Caco-2 (cell line): ENCODE data around the gene NCKIPSD. TPM values are rescaled to one million over a fixed set of nuclear protein-coding genes. Genes with fewer than 3 reads are reported as not detected.

ENCODE experiments used
- BruUV-seq: library from RNA; stranded (reverse); fragments of 400-500 nt; replicated peaks from 2 replicates; lab custom pipeline; 2021; lab: Mats Ljungman, UMichigan
- CTCF ChIA-PET: fragments of 300-600 bp; sonication (Branson Sonifier 250); formaldehyde crosslinking; loops from one replicate; lab custom pipeline; 2022; ENCODE audit warnings: antibody characterized with exemption; lab: Charles Lee
- POLR2A ChIA-PET: fragments of 300-600 bp; sonication (Branson Sonifier 250); formaldehyde crosslinking; loops from one replicate; lab custom pipeline; 2022; ENCODE audit warnings: antibody characterized with exemption; lab: Charles Lee
- DNase-seq, 2 experiments: peaks; one replicate each; pipeline versions ENCODE4 v3.0.0 to v3.0.0-alpha.2; 2020 to 2022
- H3K27me3 ChIP-seq: replicated peaks from 2 replicates; pipeline ENCODE4 v1.6.0; 2011; ENCODE audit warnings: low read length; ENCODE audit not compliant: control insufficient read depth, insufficient read depth
- H3K36me3 ChIP-seq: 2 replicates; pipeline ENCODE4 v1.5.1; 2011; ENCODE audit warnings: low read length; ENCODE audit not compliant: control insufficient read depth, insufficient read depth
- H3K4me1 ChIP-seq: fragments of 250-450 bp; sonication (Bioruptor Pico); 2 replicates; pipeline ENCODE4 v1.5.1; 2020; ENCODE audit warnings: mild to moderate bottlenecking
- H3K4me3 ChIP-seq: 2 replicates; pipeline ENCODE4 v1.5.1; 2011; ENCODE audit warnings: low read depth, mild to moderate bottlenecking, control low read depth, low read length
- H3K9me3 ChIP-seq: fragments of 250-450 bp; sonication (Bioruptor Pico); 2 replicates; pipeline ENCODE4 v1.5.1; 2020; ENCODE audit warnings: mild to moderate bottlenecking, moderate library complexity
- H3K27ac Mint-ChIP-seq: one replicate; pipeline ENCODE4 v1.8.0; 2022; ENCODE audit warnings: mixed read lengths; ENCODE audit not compliant: unreplicated experiment
- H3K27me3 Mint-ChIP-seq: one replicate; pipeline ENCODE4 v1.8.0; 2022; ENCODE audit warnings: mixed read lengths; ENCODE audit not compliant: insufficient read depth, unreplicated experiment
- H3K36me3 Mint-ChIP-seq: one replicate; pipeline ENCODE4 v1.8.0; 2022; ENCODE audit warnings: mild to moderate bottlenecking, mixed read lengths; ENCODE audit not compliant: insufficient read depth, unreplicated experiment
- H3K4me1 Mint-ChIP-seq: one replicate; pipeline ENCODE4 v1.8.0; 2022; ENCODE audit warnings: low read depth, mixed read lengths; ENCODE audit not compliant: unreplicated experiment
- H3K4me3 Mint-ChIP-seq: one replicate; pipeline ENCODE4 v1.8.0; 2022; ENCODE audit warnings: mild to moderate bottlenecking, moderate library complexity, mixed read lengths; ENCODE audit not compliant: unreplicated experiment
- H3K9me3 Mint-ChIP-seq: one replicate; pipeline ENCODE4 v1.8.0; 2022; ENCODE audit warnings: mixed read lengths; ENCODE audit not compliant: unreplicated experiment
- CTCF ChIP-seq, 2 experiments: fragments of 200-600 bp in 1 of 2; IDR thresholded peaks; 1 replicate in 1 of 2; 2 replicates in 1 of 2; pipeline versions ENCODE4 v1.5.1 to v1.8.0; 2011 to 2022; ENCODE audit warnings: antibody characterized with exemption in 1 of 2, control low read depth in 1 of 2, inconsistent platforms in 1 of 2, low read depth in 1 of 2, low read length in 1 of 2, mild to moderate bottlenecking in 1 of 2, moderate library complexity in 1 of 2; ENCODE audit not compliant: insufficient read depth in 1 of 2, severe bottlenecking in 1 of 2, unreplicated experiment in 1 of 2
- intact Hi-C: fragments of 100-400 bp; cut with micrococcal nuclease; formaldehyde crosslinking; loops from one replicate; pipeline ENCODE4 v1.10.0; 2022; ENCODE audit not compliant: unreplicated experiment
- total RNA-seq: library from RNA; stranded (reverse); gene quantifications from 2 replicates; pipeline ENCODE4 v1.2.3, GENCODE V29; 2022

Gene NCKIPSD
- total RNA-seq, 1 experiment from 2014 or later = 30.2 TPM

- H3K9me3 Mint-ChIP-seq = no peaks in the 10 kb centered on the region
- intact Hi-C loops = no loop called here
- H3K27ac Mint-ChIP-seq = no peak overlapping the region
- Histone ChIP-seq H3K27me3 (no peaks in the 10 kb centered on the region), H3K36me3 (peaks cover 9% of the 10 kb centered on the region), H3K4me1 (0 out of 2 replicates have a peak, but pooled peaks cover 5% of the 10 kb centered on the region), H3K9me3 (no peaks in the 10 kb centered on the region), H3K4me3 (no peak overlapping the region)
- CTCF ChIA-PET = no interaction called here
- DNase-seq = no peak
- H3K4me3 Mint-ChIP-seq = no peak overlapping the region
- peaks cover 7% of the 10 kb centered on the region for H3K4me1 Mint-ChIP-seq
- no peak for TF ChIP-seq CTCF (IDR thresholded peaks at IDR 0.05; ENCODE audit: insufficient read depth in 1 of 2, low read depth in 1 of 2, low read length in 1 of 2, severe bottlenecking in 1 of 2, unreplicated experiment in 1 of 2)
- POLR2A ChIA-PET = interaction anchor here (0.6 kb wide), 1 partner anchor 328 kb away, joined by 3 read pairs; the partner anchor contains the start of gene NDUFAF3
- peaks cover 90% of the 10 kb centered on the region for H3K36me3 Mint-ChIP-seq
- BruUV-seq = TSS peak; percentile 25
- no peaks in the 10 kb centered on the region for H3K27me3 Mint-ChIP-seq
These were observed 8.1 kb upstream of the NCKIPSD start for GRCh38 chr3:48693826-48694225.

- no peak for DNase-seq
- Histone ChIP-seq H3K36me3 (peaks cover 11% of the 10 kb centered on the region), H3K9me3 (no peaks in the 10 kb centered on the region), H3K4me1 (0 out of 2 replicates have a peak, but pooled peaks cover 5% of the 10 kb centered on the region), H3K27me3 (no peaks in the 10 kb centered on the region), H3K4me3 (no peak overlapping the region)
- no peak for TF ChIP-seq CTCF (IDR thresholded peaks at IDR 0.05; ENCODE audit: insufficient read depth in 1 of 2, low read depth in 1 of 2, low read length in 1 of 2, severe bottlenecking in 1 of 2, unreplicated experiment in 1 of 2)
- Mint-ChIP-seq H3K27ac (no peak overlapping the region), H3K9me3 (no peaks in the 10 kb centered on the region), H3K36me3 (peaks cover 90% of the 10 kb centered on the region), H3K27me3 (no peaks in the 10 kb centered on the region), H3K4me3 (no peak overlapping the region), H3K4me1 (peaks cover 7% of the 10 kb centered on the region)
- BruUV-seq = no TSS peak
- CTCF ChIA-PET = no interaction called here
- intact Hi-C loops = no loop called here
- POLR2A ChIA-PET = no interaction called here
These were observed 6.8 kb upstream of the NCKIPSD start for GRCh38 chr3:48692551-48692950.

GRCh38 chr3:48690846-48691458 is 5.2 kb upstream of the NCKIPSD start:
- H3K27me3 Mint-ChIP-seq = no peaks in the 10 kb centered on the region
- TF ChIP-seq CTCF (IDR thresholded peaks at IDR 0.05; ENCODE audit: insufficient read depth in 1 of 2, low read depth in 1 of 2, low read length in 1 of 2, severe bottlenecking in 1 of 2, unreplicated experiment in 1 of 2) = no peak
- peaks cover 96% of the 10 kb centered on the region for H3K36me3 Mint-ChIP-seq
- peak overlapping the region; percentile 50 for H3K27ac Mint-ChIP-seq
- Histone ChIP-seq H3K4me1 (no peaks in the 10 kb centered on the region), H3K27me3 (no peaks in the 10 kb centered on the region), H3K4me3 (no peak overlapping the region), H3K36me3 (peaks cover 11% of the 10 kb centered on the region), H3K9me3 (no peaks in the 10 kb centered on the region)
- BruUV-seq = no TSS peak
- no peaks in the 10 kb centered on the region for H3K9me3 Mint-ChIP-seq
- CTCF ChIA-PET = interaction anchor here (0.6 kb wide), 1 partner anchor 1569 kb away, joined by 3 read pairs; no protein-coding TSS in a partner anchor
- peaks cover 7% of the 10 kb centered on the region for H3K4me1 Mint-ChIP-seq
- no peak overlapping the region for H3K4me3 Mint-ChIP-seq
- no peak for DNase-seq
- intact Hi-C loops = no loop called here
- POLR2A ChIA-PET = interaction anchor here (0.7 kb wide), 1 partner anchor 1142 kb away, joined by 11 read pairs; no protein-coding TSS in a partner anchor
